ENCODE results near the gene CDH13. TPM values are rescaled to one million over a fixed set of nuclear protein-coding genes. Genes with fewer than 3 reads are reported as not detected.

CDH13 gene
- total RNA-seq, 1 donor from 2014 or later = 81.1 TPM

DNA sequence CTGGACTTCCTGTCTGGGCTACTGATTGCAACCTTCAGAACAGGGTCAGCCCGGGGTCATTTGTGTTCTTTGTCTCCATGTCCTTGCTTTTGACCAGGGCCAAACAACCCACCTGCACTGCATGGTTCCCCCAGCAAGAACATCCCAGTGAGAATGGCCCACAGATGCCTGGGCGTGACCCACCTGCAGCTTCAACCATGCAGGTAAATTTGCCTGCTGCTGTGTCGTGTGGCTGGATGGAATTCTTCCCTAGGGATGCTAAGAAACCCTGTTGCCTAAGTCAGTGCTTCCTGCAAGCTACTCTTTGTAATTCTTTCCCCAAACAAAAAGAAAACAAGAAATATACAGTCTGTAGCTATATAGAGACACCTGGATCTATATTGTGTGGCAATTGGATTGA lies 12.5 kb downstream of the CDH13 start:
- TF ChIP-seq, protein P1, sequence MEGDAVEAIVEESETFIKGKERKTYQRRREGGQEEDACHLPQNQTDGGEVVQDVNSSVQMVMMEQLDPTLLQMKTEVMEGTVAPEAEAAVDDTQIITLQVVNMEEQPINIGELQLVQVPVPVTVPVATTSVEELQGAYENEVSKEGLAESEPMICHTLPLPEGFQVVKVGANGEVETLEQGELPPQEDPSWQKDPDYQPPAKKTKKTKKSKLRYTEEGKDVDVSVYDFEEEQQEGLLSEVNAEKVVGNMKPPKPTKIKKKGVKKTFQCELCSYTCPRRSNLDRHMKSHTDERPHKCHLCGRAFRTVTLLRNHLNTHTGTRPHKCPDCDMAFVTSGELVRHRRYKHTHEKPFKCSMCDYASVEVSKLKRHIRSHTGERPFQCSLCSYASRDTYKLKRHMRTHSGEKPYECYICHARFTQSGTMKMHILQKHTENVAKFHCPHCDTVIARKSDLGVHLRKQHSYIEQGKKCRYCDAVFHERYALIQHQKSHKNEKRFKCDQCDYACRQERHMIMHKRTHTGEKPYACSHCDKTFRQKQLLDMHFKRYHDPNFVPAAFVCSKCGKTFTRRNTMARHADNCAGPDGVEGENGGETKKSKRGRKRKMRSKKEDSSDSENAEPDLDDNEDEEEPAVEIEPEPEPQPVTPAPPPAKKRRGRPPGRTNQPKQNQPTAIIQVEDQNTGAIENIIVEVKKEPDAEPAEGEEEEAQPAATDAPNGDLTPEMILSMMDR (IDR thresholded peaks at IDR 0.05; ENCODE audit: partially characterized antibody, unreplicated experiment) = no peak
- Mint-ChIP-seq H3K27ac (ENCODE audit: unreplicated experiment) (no peak overlapping the region), H3K27me3 (ENCODE audit: unreplicated experiment) (peaks cover 11% of the 10 kb centered on the region), H3K4me1 (ENCODE audit: low read depth, unreplicated experiment) (peaks cover 22% of the 10 kb centered on the region), H3K4me3 (ENCODE audit: unreplicated experiment) (no peak overlapping the region), H3K36me3 (ENCODE audit: unreplicated experiment) (no peaks in the 10 kb centered on the region), H3K9me3 (ENCODE audit: unreplicated experiment) (peaks cover 4% of the 10 kb centered on the region)
- no peak for DNase-seq

- Mint-ChIP-seq H3K4me3 (ENCODE audit: unreplicated experiment) (no peak overlapping the region), H3K36me3 (ENCODE audit: unreplicated experiment) (no peaks in the 10 kb centered on the region), H3K4me1 (ENCODE audit: low read depth, unreplicated experiment) (peaks cover 19% of the 10 kb centered on the region), H3K27me3 (ENCODE audit: unreplicated experiment) (peaks cover 10% of the 10 kb centered on the region), H3K9me3 (ENCODE audit: unreplicated experiment) (peaks cover 3% of the 10 kb centered on the region), H3K27ac (ENCODE audit: unreplicated experiment) (no peak overlapping the region)
- TF ChIP-seq, protein P1 (IDR thresholded peaks at IDR 0.05; ENCODE audit: partially characterized antibody, unreplicated experiment) = peak; percentile 94
- DNase-seq = peak; percentile 87
Observed at GRCh38 chr16:82639666-82640336, 13.0 kb downstream of the CDH13 start.

DNA sequence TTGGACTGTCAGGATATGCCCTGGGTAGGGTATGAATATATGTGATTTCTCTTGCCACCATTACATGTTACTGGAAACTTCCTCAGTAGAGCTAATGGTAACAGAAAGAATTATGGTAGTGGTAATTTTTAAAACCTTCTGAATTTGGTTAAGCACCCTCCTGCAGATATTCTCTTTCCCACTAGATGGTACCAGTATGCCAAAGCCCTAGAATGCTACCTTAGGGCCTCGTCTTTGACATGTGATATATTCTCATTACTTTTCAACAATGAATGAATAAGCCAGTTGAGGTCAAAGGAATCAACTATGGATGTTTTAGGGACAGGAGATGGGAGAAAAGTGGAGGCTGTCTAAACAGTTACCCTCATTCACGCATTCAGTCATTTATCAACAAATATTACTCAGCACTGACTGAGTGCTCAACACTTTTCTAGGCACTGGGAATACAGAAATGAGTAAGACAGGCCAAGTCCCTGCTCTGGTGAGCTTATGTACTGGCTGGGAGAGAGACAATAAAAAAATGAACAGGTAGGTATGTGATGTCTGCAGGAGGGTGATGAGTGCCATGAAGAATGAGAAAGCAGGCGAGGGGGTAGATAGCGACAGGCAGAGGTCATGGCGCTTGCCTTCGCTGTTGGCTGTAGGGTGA lies 14.7 kb downstream of the CDH13 start:
- DNase-seq = no peak
- Mint-ChIP-seq H3K36me3 (ENCODE audit: unreplicated experiment) (peaks cover 1% of the 10 kb centered on the region), H3K27me3 (ENCODE audit: unreplicated experiment) (peaks cover 2% of the 10 kb centered on the region), H3K9me3 (ENCODE audit: unreplicated experiment) (peaks cover 3% of the 10 kb centered on the region), H3K4me1 (ENCODE audit: low read depth, unreplicated experiment) (peaks cover 14% of the 10 kb centered on the region), H3K4me3 (ENCODE audit: unreplicated experiment) (no peak overlapping the region), H3K27ac (ENCODE audit: unreplicated experiment) (no peak overlapping the region)
- TF ChIP-seq, protein P1 (IDR thresholded peaks at IDR 0.05; ENCODE audit: partially characterized antibody, unreplicated experiment) = no peak

DNA sequence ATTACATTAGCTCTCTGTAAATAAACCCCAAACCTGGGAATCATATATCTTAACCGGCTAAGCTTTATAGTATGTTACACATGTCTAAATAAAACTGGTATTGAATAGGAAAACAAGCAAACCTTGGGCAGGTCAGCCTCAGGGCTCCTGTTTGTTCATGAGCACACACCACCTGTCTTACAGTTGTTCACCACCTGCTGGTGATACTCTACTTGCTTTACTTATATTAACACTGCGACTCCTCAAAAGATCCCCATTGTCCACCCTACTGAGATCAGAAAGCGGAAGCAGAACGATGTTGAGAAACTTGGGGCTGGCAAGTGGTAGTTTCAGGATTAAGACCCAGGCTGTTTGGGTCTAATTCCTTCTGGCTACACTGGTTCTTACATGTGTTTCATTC lies 16.4 kb downstream of the CDH13 start:
- Mint-ChIP-seq H3K4me3 (ENCODE audit: unreplicated experiment) (no peak overlapping the region), H3K9me3 (ENCODE audit: unreplicated experiment) (peaks cover 5% of the 10 kb centered on the region), H3K27ac (ENCODE audit: unreplicated experiment) (no peak overlapping the region), H3K36me3 (ENCODE audit: unreplicated experiment) (peaks cover 8% of the 10 kb centered on the region), H3K4me1 (ENCODE audit: low read depth, unreplicated experiment) (peaks cover 14% of the 10 kb centered on the region), H3K27me3 (ENCODE audit: unreplicated experiment) (peaks cover 2% of the 10 kb centered on the region)
- TF ChIP-seq, protein P1 (IDR thresholded peaks at IDR 0.05; ENCODE audit: partially characterized antibody, unreplicated experiment) = no peak
- no peak for DNase-seq
